HT1080 (cell line): ENCODE measurements around the gene EVC. TPM values are rescaled to one million over a fixed set of nuclear protein-coding genes. Genes with fewer than 3 reads are reported as not detected.

ENCODE experiments used
- DNase-seq: peaks from one replicate; pipeline ENCODE4 v3.0.0-alpha.2; 2015; ENCODE audit warnings: low read depth
- total RNA-seq: library from RNA; depleted of rRNA; stranded (reverse); fragments of >200 nt; shearing (Covaris generic); gene quantifications from 2 replicates; pipeline ENCODE4 v1.2.3, GENCODE V29; 2014

EVC gene
- total RNA-seq, 1 experiment from 2014 or later, result 12.0 TPM

DNA sequence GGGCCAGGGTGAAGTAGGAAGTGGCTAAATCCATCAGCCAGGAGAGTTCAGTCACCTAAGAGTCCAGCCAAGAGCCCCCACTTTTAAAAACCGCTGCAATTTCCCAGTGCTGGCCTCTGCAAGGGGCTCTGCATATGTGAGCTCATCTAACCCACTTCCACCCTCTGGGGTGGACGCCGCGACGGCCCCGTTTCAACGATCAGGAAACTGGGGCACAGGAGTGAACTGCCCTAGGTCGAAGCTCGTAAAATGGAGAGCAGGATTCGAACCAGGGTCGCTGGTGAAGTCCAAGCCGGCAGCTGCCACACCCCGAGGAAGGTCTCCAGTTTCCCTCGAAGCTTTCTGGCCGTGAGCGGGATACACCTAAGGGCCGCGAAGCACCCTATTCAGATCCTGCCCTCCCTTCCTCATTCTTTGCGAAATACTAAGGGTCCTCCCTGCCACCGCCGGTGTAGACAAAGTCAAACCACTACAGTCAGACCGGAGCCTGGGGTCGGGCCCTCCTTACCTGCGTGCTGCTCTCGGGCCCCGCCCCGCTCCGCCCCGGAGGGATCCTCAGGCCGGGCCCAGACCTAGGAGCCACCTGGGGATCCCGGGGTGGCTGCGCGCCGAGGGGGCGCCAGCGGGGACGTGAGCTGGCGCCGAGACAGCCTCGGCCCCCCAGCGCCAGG lies 3.1 kb upstream of the EVC start:
- DNase-seq, result no peak

DNA sequence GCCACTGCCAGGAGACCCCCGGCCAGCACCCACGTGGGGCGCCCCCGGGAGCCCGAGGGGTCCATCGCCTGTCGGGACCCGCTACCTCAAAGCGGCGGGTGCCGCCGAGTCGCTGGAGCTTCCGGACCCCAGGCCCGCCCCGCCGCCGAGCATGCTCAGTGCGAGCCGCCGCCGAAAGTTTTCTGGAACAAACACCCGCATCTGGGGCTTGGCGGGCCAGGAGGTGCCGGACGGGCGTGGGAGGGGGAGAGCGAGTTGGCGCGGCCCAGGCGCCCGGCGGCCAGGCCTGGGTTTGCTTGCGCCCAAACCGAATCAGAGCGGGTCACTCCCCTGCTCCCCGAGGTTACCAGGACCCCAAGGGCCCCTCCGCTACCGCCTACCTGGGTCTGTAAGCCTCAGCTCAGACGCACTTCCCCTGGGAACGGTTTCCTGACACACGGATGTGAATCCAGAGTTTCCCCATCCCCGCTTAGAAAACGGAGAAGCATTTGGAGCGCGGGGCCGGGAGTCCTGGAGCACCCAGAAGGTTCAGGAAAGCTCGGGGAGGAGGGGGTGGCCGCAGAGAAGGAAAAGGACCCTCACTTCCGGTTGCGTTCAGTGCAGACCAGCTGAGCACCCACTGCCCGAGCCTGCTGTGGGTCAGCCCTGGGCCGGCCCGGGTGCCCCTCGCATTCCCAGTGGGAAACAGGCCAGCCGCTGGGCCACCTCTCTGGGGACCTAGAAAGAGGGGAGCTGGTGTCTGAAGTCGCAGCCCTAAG lies 2.4 kb upstream of the EVC start, which contains the start of gene EVC2:
TSS of gene EVC2 (minus strand) at position 111 of the 758 bp plus-strand sequence. CDS start at position 65, 46 bp downstream.
- no peak for DNase-seq

- no peak for DNase-seq
Observed at GRCh38 chr4:5709207-5709575, 1.8 kb upstream of the EVC start.

GRCh38 chr4:5710065-5710960 lies 688 bp upstream of the EVC start:
- no peak for DNase-seq

- peak; percentile 43 for DNase-seq
Observed at GRCh38 chr4:5711479-5712184, 631 bp downstream of the EVC start.

DNA sequence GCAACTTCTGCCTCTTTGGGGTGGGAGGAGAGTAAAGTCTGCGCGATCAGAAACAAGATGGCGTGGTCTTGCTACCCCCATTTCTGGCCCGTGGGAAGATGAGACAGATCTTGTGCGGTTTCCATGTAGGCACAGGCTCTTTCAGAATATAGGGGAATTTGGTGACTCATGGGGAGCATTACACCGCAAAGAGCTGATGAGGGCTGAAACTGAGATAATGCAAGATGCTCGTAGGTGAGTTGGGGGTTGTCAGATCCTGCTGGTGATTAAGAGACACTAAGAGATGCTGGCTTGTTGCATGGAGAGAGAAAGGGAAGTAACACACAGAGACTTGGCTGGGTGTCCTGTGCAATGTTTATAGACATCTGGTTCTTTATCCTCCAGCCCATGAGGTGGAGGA lies 1.5 kb downstream of the EVC start:
- DNase-seq, result peak; percentile 91

GRCh38 chr4:5712931-5713330 lies 1.9 kb downstream of the EVC start:
- no peak for DNase-seq

- no peak for DNase-seq
Observed at GRCh38 chr4:5713861-5714260, 2.9 kb downstream of the EVC start.

GRCh38 chr4:5715357-5715756 lies 4.4 kb downstream of the EVC start:
- DNase-seq, result no peak

- no peak for DNase-seq
Observed at GRCh38 chr4:5716391-5716790, 5.4 kb downstream of the EVC start.

DNA sequence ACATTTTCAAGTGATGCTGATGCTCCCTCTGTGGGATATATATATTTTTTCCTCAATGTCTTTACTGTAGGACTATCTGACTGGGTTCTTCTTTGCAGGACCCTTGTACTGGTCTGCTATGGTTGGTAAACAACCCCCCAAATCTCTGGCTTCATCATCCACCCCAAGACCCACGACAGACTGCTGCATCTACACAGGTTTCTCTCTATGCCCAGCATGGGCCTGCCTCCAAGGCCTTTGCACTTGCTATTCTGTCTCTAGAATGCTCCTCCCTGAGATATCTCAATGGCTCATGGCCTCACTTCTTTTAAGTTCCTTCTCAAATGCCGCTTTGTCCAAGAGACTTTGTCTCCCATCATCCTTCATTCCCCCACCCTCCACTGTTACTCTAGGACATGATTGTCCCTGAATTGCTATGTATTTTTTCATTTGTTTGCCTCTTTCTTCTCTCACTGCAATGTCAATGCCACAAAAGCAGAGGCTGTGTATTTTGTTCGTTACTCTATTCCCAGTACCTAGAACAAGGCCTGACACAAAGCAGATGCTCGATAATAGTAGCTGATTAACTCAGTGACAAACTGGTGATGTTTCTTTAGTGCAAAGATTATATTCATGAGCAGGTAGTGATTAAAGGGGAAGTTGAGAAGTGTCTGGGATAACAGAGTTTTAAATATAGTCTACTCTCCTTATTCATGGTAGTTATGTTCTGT lies 6.6 kb downstream of the EVC start:
- no peak for DNase-seq

- DNase-seq, result no peak
Observed at GRCh38 chr4:5718411-5718810, 7.4 kb downstream of the EVC start.

DNA sequence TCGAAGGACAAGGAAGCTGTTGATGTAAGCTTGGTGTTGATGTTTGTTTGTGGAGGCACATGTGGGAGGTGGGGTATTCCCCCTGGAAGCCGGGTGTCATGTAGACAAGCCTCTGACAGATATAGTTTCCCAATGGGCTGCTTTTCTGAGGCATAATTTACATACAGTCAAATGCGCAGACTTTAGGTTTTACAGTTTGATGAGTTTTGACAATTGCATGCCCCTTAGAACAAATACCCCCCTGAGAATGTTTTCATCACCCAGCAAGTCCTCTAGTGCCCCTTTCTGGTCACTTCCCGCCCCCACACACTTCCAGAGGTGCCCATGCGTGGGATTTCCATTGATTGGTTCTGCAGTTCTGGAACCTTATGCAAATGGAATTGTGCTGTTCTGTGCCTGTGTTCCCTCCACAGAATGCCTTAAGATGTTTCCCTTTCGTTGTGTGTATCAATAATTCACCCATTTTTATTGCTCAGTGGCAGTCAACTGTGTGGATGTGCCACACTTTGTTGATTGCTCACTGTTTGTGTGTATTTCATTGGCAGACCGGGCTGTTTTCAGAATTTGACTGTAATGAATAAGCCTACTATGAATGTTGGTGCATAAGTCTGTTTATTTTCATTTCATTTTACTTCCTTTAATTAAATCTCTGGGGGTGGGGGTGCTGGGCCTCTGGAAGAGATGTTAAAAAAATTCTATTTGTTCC lies 8.5 kb downstream of the EVC start:
- DNase-seq, result no peak

DNA sequence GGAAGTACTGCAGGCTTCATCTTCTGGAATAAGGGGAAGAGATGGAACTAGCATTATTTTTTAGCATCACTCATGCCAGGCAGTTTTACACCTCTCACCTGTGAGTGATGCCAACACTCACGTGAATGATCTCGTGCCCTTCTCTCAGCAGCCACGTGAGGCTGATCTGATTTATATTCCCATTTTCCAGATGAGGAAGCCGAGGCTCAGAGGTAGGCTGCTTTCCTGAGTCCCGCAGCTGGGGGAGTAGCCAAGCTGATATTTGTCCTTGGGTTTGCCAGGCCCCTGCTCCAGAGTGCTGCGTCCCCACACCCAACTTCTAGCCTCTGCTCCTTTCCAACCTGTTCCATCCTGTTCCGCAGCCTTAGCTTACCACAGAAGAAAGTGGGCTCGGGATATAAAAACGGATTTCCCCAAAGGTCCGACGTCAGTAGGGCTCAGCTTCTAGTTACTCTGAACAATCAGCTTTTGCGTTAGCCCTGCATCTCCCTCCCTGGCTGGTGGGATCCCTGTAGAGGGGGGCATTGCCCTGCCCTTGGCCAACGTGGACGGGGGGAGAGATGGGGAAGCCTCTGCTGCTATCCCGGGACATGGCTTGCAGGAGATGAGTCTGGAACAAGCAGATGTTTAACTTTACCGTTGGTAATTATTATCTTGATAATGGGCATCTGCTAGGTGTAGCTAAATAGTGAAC lies 9.3 kb downstream of the EVC start:
- DNase-seq, result no peak

GRCh38 chr4:5720980-5721379 lies 10.0 kb downstream of the EVC start:
- no peak for DNase-seq

- DNase-seq, result no peak
Observed at GRCh38 chr4:5721923-5722322, 10.9 kb downstream of the EVC start.

- DNase-seq, result no peak
Observed at GRCh38 chr4:5722328-5722727, 11.3 kb downstream of the EVC start.

DNA sequence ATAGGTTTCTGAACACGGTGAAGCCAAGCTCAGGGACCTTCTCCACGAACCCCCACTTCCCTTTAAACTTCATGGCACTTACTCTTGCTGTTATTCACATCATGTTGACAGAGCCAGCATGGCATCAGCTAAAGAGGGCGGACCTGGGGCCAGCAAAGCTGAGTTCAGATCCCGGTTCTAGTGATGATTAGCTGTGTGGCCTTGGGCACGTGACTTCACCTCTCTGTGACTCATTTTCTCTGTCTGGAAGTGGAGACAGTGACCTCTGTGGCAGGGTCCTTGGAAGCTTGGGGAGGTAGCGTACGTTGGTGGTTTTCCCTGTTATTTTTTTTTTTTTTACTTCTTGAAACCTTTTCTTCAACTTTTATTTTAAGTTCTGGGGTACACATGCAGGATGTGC lies 13.4 kb downstream of the EVC start:
- no peak for DNase-seq

- peak; percentile 33 for DNase-seq
Observed at GRCh38 chr4:5728412-5728811, 17.4 kb downstream of the EVC start.
